WERI-Rb-1 (cell line): ENCODE data around the gene DGCR6L.
"Not testable (repeated sequence)": the region's sequence is repeated elsewhere in the genome, so short reads cannot be mapped to it uniquely, and the experiment has no call there.

Experiments used
- DNase-seq: peaks from one replicate; pipeline ENCODE4 v3.0.0-alpha.2; 2020
- H3K27ac ChIP-seq: fragments of 250-450 bp; sonication (Bioruptor Pico); 2 replicates; pipeline ENCODE4 v1.5.1; 2020; ENCODE audit warnings: mild to moderate bottlenecking, moderate library complexity
- H3K27me3 ChIP-seq: fragments of 250-450 bp; sonication (Bioruptor Pico); 2 replicates; pipeline ENCODE4 v1.5.1; 2021; ENCODE audit warnings: mild to moderate bottlenecking, low read depth, moderate library complexity; ENCODE audit not compliant: insufficient read depth, severe bottlenecking
- H3K36me3 ChIP-seq: fragments of 250-450 bp; sonication (Bioruptor Pico); 2 replicates; pipeline ENCODE4 v1.5.1; 2020; ENCODE audit warnings: mild to moderate bottlenecking, moderate library complexity
- H3K4me3 ChIP-seq: 2 replicates; pipeline ENCODE4 v1.5.1; 2011; ENCODE audit warnings: low read depth, mild to moderate bottlenecking, control low read depth, low read length
- H3K9me3 ChIP-seq: fragments of 250-450 bp; sonication (Bioruptor Pico); 2 replicates; pipeline ENCODE4 v1.5.1; 2021; ENCODE audit warnings: mild to moderate bottlenecking, moderate library complexity; ENCODE audit not compliant: severe bottlenecking
- TF ChIP-seq, protein P1 (sequence below): IDR thresholded peaks from 2 replicates; pipeline ENCODE4 v1.5.1; 2011; ENCODE audit warnings: low read depth, mild to moderate bottlenecking, control low read depth, inconsistent platforms, low read length

DGCR6L gene

DNA sequence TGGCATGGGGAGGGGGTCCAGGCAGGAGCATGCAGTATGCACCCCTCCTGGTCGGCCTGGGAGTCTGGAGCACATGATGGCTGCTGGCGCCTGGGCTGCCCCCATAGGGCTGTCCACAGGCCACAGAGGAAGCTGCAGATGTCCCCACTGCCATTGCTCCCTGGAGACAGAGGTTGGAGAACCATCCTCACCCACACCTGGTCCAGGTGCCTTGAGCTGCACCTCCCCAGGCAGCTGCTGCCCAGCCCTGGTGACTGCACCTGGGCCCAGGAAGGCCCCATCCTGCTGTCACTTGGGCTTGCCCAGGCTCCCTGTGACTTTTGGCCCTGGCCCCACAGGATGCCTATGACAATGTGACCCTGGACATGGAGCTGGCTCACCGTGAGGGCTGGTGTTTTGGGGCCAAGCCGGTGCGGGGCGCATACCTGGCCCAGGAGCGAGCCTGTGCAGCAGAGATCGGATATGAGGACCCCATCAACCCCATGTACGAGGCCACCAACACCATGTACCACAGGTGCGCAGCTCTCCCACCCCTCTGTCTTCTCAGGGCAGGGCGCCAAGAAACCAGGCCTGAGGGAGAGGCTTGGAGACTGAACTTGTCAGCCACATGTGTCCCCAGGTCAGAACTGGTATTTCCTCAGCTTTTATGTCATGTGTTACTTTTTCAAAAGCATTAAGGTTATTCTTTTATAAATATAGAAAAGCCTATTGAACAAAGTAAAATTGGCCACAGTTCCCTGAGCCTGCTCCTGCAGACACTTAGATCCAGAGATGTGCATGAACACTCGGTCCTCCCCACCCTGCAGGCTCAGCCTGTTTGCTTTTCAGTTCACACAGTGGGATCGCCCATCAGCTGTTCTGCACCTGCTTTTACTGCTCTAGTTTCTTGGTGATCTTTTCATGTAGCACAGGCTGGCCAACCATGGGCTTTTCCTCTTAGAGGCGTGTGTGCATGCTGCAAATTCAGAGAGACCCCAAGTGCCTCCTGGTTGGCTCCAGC lies 12.1 kb downstream of the DGCR6L start:
- not testable (repeated sequence) for H3K27me3 ChIP-seq, DNase-seq, H3K9me3 ChIP-seq, H3K4me3 ChIP-seq, H3K36me3 ChIP-seq, H3K27ac ChIP-seq

GRCh38 chr22:20306646-20307447 lies 13.0 kb downstream of the DGCR6L start:
- not testable (repeated sequence) for H3K4me3 ChIP-seq, H3K9me3 ChIP-seq, H3K36me3 ChIP-seq, H3K27ac ChIP-seq, H3K27me3 ChIP-seq, DNase-seq

DNA sequence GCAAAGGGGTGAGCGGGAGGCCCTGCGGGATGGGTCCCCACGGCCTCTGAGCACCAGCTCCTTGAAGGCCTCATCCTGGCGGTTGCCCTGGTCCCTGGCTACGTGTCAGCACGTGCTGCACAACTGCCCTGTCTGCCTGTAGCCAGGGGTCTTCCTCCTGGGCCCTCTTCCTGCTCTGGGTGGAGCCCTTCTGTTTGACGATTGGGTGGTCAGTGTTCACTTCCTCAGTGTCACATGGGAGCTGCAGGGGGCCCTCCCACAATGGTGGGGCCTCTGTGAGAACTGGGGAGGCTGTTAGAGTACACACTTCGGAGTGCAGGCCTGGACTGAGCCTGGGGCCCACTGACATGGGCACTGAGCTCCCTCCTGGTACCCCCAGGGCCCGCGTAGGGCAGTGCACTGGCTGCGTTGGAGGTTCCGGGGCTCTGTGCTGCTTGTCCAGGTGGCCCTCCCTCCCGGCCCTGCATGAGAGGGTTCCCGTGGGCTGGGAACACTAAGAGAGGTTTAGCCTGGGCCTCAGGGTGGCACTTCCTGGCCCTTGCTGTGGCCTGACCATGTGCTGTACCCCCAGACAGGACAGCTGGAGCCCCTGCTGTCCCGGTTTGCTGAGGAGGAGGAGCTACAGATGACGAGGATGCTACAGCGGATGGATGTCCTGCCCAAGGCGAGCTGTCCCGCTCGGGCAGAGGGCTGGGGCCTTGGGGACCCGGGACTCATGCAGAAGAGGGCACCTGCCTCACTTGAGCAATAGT lies 13.8 kb downstream of the DGCR6L start:
- Histone ChIP-seq H3K27me3 (no peaks in the 10 kb centered on the region), H3K36me3 (no peaks in the 10 kb centered on the region), H3K27ac (no peak overlapping the region), H3K9me3 (no peaks in the 10 kb centered on the region), H3K4me3 (no peak overlapping the region)
- TF ChIP-seq, protein P1, sequence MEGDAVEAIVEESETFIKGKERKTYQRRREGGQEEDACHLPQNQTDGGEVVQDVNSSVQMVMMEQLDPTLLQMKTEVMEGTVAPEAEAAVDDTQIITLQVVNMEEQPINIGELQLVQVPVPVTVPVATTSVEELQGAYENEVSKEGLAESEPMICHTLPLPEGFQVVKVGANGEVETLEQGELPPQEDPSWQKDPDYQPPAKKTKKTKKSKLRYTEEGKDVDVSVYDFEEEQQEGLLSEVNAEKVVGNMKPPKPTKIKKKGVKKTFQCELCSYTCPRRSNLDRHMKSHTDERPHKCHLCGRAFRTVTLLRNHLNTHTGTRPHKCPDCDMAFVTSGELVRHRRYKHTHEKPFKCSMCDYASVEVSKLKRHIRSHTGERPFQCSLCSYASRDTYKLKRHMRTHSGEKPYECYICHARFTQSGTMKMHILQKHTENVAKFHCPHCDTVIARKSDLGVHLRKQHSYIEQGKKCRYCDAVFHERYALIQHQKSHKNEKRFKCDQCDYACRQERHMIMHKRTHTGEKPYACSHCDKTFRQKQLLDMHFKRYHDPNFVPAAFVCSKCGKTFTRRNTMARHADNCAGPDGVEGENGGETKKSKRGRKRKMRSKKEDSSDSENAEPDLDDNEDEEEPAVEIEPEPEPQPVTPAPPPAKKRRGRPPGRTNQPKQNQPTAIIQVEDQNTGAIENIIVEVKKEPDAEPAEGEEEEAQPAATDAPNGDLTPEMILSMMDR: no peak
- no peak for DNase-seq

DNA sequence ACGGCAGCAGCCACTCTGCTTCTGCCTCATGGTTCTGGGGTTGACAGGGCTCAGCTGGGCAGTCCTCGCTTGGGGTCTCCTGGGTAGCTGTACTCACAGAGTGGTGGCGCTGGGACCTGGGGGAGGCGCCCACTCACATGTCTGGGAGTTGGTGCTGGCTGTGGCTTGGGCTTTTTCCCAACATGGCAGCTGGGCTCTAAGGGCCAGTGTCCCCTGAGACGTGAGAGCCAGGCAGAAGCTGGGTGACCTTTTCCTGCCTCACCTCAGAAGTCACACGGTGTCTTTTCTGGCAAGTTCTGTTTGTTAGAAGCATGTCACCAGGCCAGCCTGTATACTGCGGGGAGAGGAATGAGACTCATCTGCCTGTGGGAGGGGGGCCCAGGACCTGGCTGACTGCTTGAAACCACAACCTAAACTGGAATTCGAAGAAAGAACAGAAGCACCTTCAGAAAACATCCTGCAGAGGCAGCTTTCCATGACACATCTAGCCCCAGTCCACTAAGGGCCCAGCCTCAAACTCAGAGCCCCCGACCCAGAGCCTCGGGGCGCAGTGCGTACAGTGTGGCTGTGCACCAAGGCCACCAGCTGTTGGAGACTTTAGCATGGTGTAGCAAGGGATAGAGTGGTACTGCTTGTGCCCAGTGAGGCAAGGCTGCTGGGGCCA lies 14.5 kb downstream of the DGCR6L start:
- not testable (repeated sequence) for H3K27me3 ChIP-seq, H3K36me3 ChIP-seq, DNase-seq, H3K9me3 ChIP-seq, H3K27ac ChIP-seq, H3K4me3 ChIP-seq

DNA sequence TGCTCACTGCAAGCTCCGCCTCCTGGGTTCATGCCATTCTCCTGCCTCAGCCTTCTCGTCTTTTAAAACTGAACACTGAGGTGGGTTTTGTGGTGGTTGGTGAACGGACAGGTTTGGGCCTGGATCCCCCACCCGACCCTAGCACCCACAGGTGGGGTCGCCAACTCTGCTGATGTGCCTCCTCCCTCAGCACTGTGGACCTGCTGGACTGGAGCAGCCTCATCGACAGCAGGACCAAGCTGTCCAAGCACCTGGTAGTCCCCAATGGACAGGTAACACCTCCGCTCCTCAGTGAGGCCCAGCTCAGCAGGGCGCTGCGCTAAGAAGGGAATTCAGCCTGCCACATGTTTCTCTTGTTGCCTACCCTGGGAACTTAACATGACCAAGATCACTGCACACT lies 15.2 kb downstream of the DGCR6L start:
- H3K9me3 ChIP-seq: no peaks in the 10 kb centered on the region
- TF ChIP-seq, protein P1: no peak
- H3K27ac ChIP-seq: no peak overlapping the region
- DNase-seq: no peak
- no peaks in the 10 kb centered on the region for H3K27me3 ChIP-seq
- no peak overlapping the region for H3K4me3 ChIP-seq
- no peaks in the 10 kb centered on the region for H3K36me3 ChIP-seq

DNA sequence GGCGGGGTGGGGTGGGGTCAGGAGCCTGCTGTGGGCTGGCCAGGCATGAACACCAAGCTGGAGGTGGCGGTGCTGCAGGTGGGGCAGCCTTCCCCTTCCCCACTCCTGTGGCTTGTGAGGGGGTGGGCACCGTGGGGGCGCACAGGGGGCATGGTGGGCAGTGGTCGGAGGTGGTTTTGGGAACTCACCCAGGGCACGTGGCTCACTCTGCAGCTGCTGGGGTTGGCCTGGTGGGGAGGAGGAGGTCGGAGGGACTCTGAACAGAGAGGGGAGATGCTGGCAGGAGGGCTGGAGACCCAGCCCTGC lies 16.7 kb downstream of the DGCR6L start:
- not testable (repeated sequence) for H3K4me3 ChIP-seq

GRCh38 chr22:20302438-20303228 lies 17.2 kb downstream of the DGCR6L start:
- Histone ChIP-seq H3K4me3 (no peak overlapping the region), H3K27ac (no peak overlapping the region), H3K27me3 (no peaks in the 10 kb centered on the region), H3K36me3 (no peaks in the 10 kb centered on the region), H3K9me3 (no peaks in the 10 kb centered on the region)
- TF ChIP-seq, protein P1: no peak
- no peak for DNase-seq

More for the DNA sequence above, 16.7 kb downstream of the DGCR6L start:
- not testable (repeated sequence) for H3K27me3 ChIP-seq, H3K36me3 ChIP-seq, H3K9me3 ChIP-seq, H3K27ac ChIP-seq, DNase-seq
